Right lobe of liver (tissue), 4 donors: Measurements from ENCODE around the gene FGFR2.

Experiments
- POLR2A ChIP-seq: fragments of 450-650 bp; IDR thresholded peaks from one replicate; pipeline ENCODE4 v1.6.1; 2017; ENCODE audit warnings: antibody characterized with exemption, mild to moderate bottlenecking
- TF ChIP-seq, protein P1 (sequence below), 4 donors: fragments of 200-600 bp in 3 of 4; fragments of 450-650 bp in 1 of 4; IDR thresholded peaks; one replicate each; pipeline versions ENCODE4 v1.5.1 to v1.8.0; 2016 to 2022; ENCODE audit warnings: antibody characterized with exemption in 4 of 4, mild to moderate bottlenecking in 2 of 4
- donor health status: DM: no; HTN: no; CAD: no.
- donor health status: DM: no; HTN: no; CAD: no.
- donor health status: DM: no; HTN: yes; CAD: no.

DNA sequence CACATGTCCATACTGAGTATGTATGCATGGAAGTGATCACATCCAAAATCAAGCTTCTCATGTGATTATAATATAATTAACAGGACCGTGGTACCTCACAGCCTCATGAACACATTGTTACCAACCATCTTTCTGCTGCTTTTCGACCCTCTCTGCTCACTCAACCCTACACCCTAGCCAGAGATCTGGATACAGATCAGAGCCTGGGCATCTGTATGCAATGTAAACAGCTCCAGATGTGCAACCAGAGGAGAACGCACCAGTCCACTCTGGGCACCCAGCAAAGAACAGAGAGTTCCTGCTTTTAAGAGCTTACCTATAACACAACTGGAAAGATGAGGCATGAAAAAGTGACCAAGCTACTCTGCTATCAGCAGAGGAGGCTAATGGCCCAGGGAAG, 145.1 kb downstream of the FGFR2 start:
- TF ChIP-seq, protein P1, sequence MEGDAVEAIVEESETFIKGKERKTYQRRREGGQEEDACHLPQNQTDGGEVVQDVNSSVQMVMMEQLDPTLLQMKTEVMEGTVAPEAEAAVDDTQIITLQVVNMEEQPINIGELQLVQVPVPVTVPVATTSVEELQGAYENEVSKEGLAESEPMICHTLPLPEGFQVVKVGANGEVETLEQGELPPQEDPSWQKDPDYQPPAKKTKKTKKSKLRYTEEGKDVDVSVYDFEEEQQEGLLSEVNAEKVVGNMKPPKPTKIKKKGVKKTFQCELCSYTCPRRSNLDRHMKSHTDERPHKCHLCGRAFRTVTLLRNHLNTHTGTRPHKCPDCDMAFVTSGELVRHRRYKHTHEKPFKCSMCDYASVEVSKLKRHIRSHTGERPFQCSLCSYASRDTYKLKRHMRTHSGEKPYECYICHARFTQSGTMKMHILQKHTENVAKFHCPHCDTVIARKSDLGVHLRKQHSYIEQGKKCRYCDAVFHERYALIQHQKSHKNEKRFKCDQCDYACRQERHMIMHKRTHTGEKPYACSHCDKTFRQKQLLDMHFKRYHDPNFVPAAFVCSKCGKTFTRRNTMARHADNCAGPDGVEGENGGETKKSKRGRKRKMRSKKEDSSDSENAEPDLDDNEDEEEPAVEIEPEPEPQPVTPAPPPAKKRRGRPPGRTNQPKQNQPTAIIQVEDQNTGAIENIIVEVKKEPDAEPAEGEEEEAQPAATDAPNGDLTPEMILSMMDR (IDR thresholded peaks at IDR 0.05) = no peak
- no peak for TF ChIP-seq POLR2A
